ENCODE data around the gene DGKD. TPM values are rescaled to one million over a fixed set of nuclear protein-coding genes. Genes with fewer than 3 reads are reported as not detected.
"Not testable (repeated sequence)": the region's sequence is repeated elsewhere in the genome, so short reads cannot be mapped to it uniquely, and the experiment has no call there.

The DGKD gene
- total and polyA plus RNA-seq, 4 donors, result 8.9 to 250 (median 68.3) TPM

DNA sequence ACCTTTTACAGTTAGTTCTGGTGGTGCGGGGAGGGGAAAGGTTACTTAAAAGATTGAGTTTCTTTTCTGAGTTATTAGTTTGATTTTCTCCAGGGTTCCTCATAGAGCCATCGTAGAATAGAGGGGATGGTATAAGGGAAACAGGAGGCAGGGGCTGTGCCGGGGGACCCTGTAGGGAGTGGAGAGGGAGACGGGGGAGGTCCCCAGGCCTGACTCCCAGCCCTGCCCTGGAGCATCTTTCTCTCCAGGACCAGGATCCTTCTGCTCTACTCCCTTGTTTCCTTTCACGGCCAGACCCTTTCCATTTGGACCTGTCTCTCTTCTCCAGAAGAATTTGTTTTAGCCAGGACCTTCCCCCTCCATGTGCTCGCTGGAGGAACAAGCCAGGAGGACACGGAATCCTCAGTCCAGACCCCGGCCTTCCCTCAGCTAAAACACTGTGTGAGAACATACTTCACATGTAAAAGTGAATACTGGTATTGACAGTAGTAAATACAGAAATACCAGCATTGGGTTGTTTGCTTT, 35.4 kb downstream of the DGKD start:
- H3K27ac ChIP-seq (ENCODE audit: low read depth in 1 of 2, low read length in 2 of 2), result no peak overlapping the region

GRCh38 chr2:233395687-233396086, 41.4 kb downstream of the DGKD start:
- Histone ChIP-seq H3K27me3 (ENCODE audit: control insufficient read depth in 1 of 2, insufficient read depth in 2 of 2, low read length in 1 of 2) (no peaks in the 10 kb centered on the region), H3K4me3 (ENCODE audit: low read length in 2 of 2) (no peak overlapping the region), H3K27ac (ENCODE audit: low read depth in 1 of 2, low read length in 2 of 2) (no peak overlapping the region), H3K4me1 (ENCODE audit: control insufficient read depth in 1 of 2, insufficient read depth in 2 of 2, low read length in 2 of 2) (no peaks in the 10 kb centered on the region), H3K36me3 (ENCODE audit: control insufficient read depth in 1 of 2, insufficient read depth in 2 of 2, low read length in 1 of 2) (no peaks in the 10 kb centered on the region), H3K9me3 (ENCODE audit: control insufficient read depth, low read length) (no peaks in the 10 kb centered on the region)
- ATAC-seq (ENCODE audit: low FRiP score) (no peak), DNase-seq (no peak)
- intact Hi-C loops (cut with DNase I), result no loop called here
- WGBS, 2 donors, result 90 to 96% methylated on average over 7 of the region's 7 CpGs

More for the DNA sequence above, 35.4 kb downstream of the DGKD start:
- WGBS, 2 donors, result 70 to 82% methylated on average over 8 of the region's 8 CpGs
- Histone ChIP-seq H3K36me3 (ENCODE audit: control insufficient read depth in 1 of 2, insufficient read depth in 2 of 2, low read length in 1 of 2) (no peaks in the 10 kb centered on the region), H3K27me3 (ENCODE audit: control insufficient read depth in 1 of 2, insufficient read depth in 2 of 2, low read length in 1 of 2) (no peaks in the 10 kb centered on the region), H3K9me3 (ENCODE audit: control insufficient read depth, low read length) (no peaks in the 10 kb centered on the region), H3K4me1 (ENCODE audit: control insufficient read depth in 1 of 2, insufficient read depth in 2 of 2, low read length in 2 of 2) (no peaks in the 10 kb centered on the region), H3K4me3 (ENCODE audit: low read length in 2 of 2) (no peak overlapping the region)
- intact Hi-C loops (cut with DNase I), result loop anchor here in 1 of 2 donors (5.0 kb wide), 1 partner anchor 37 kb away; the partner anchor contains the start of gene DGKD
- DNase-seq (no peak), ATAC-seq (ENCODE audit: low FRiP score) (no peak)

GRCh38 chr2:233396726-233397665, 42.7 kb downstream of the DGKD start:
- DNase-seq; H3K27me3 ChIP-seq (ENCODE audit: control insufficient read depth in 1 of 2, insufficient read depth in 2 of 2, low read length in 1 of 2); H3K4me1 ChIP-seq (ENCODE audit: control insufficient read depth in 1 of 2, insufficient read depth in 2 of 2, low read length in 2 of 2); intact Hi-C loops (cut with DNase I); ATAC-seq (ENCODE audit: low FRiP score); H3K4me3 ChIP-seq (ENCODE audit: low read length in 2 of 2); H3K9me3 ChIP-seq (ENCODE audit: control insufficient read depth, low read length); H3K27ac ChIP-seq (ENCODE audit: low read depth in 1 of 2, low read length in 2 of 2); H3K36me3 ChIP-seq (ENCODE audit: control insufficient read depth in 1 of 2, insufficient read depth in 2 of 2, low read length in 1 of 2): not testable (repeated sequence)
- WGBS, 2 donors, result 89 to 93% methylated on average over 11 to 12 of the region's 12 CpGs

- intact Hi-C loops (cut with DNase I), result loop anchor here in 1 of 2 donors (5.0 kb wide), 1 partner anchor 48 kb away; no protein-coding TSS in a partner anchor
- ATAC-seq (ENCODE audit: low FRiP score), result peak; percentile 54
These were observed 45.3 kb downstream of the DGKD start for GRCh38 chr2:233399306-233400225.

GRCh38 chr2:233400341-233400740, 46.0 kb downstream of the DGKD start:
- H3K27ac ChIP-seq (ENCODE audit: low read depth in 1 of 2, low read length in 2 of 2), result no peak overlapping the region
- 77 to 85% methylated on average over 6 of the region's 6 CpGs for WGBS, 2 donors
- intact Hi-C loops (cut with DNase I), result loop anchor here in 1 of 2 donors (5.0 kb wide), 1 partner anchor 47 kb away; no protein-coding TSS in a partner anchor
- DNase-seq (no peak), ATAC-seq (ENCODE audit: low FRiP score) (peak; percentile 29)
- no peaks in the 10 kb centered on the region for H3K27me3 ChIP-seq (ENCODE audit: control insufficient read depth in 1 of 2, insufficient read depth in 2 of 2, low read length in 1 of 2)
- no peaks in the 10 kb centered on the region for H3K36me3 ChIP-seq (ENCODE audit: control insufficient read depth in 1 of 2, insufficient read depth in 2 of 2, low read length in 1 of 2)
- no peaks in the 10 kb centered on the region for H3K9me3 ChIP-seq (ENCODE audit: control insufficient read depth, low read length)
- H3K4me1 ChIP-seq (ENCODE audit: control insufficient read depth in 1 of 2, insufficient read depth in 2 of 2, low read length in 2 of 2), result no peaks in the 10 kb centered on the region
- H3K4me3 ChIP-seq (ENCODE audit: low read length in 2 of 2), result no peak overlapping the region

More at GRCh38 chr2:233399306-233400225, 45.3 kb downstream of the DGKD start:
- no peaks in the 10 kb centered on the region for H3K27me3 ChIP-seq (ENCODE audit: control insufficient read depth in 1 of 2, insufficient read depth in 2 of 2, low read length in 1 of 2)
- 80 to 82% methylated on average over 8 of the region's 8 CpGs for WGBS, 2 donors
- no peaks in the 10 kb centered on the region for H3K4me1 ChIP-seq (ENCODE audit: control insufficient read depth in 1 of 2, insufficient read depth in 2 of 2, low read length in 2 of 2)
- H3K4me3 ChIP-seq (ENCODE audit: low read length in 2 of 2), result no peak overlapping the region
- no peaks in the 10 kb centered on the region for H3K36me3 ChIP-seq (ENCODE audit: control insufficient read depth in 1 of 2, insufficient read depth in 2 of 2, low read length in 1 of 2)
- no peak overlapping the region for H3K27ac ChIP-seq (ENCODE audit: low read depth in 1 of 2, low read length in 2 of 2)
- H3K9me3 ChIP-seq (ENCODE audit: control insufficient read depth, low read length), result no peaks in the 10 kb centered on the region
- DNase-seq, result no peak

DNA sequence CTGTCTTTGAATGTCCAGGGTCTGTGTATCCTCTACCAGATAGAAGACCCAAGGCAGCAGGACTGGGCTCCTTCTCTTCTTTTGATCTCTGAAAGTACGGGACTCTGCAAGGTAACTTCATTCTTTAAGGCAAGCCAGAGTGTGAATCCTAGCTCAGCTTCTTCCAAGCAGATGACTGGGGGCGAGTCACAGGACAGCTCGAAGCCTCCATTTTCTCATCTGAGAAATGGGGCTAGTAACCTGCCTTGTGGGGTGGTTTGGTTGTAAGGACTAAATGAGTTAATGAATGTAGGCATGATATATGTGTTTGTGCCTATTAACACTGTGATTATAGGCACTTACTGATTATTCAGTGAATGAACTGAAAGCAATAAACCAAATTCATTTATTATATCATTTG, 46.7 kb downstream of the DGKD start:
- Histone ChIP-seq H3K36me3 (ENCODE audit: control insufficient read depth in 1 of 2, insufficient read depth in 2 of 2, low read length in 1 of 2) (no peaks in the 10 kb centered on the region), H3K27me3 (ENCODE audit: control insufficient read depth in 1 of 2, insufficient read depth in 2 of 2, low read length in 1 of 2) (no peaks in the 10 kb centered on the region), H3K9me3 (ENCODE audit: control insufficient read depth, low read length) (no peaks in the 10 kb centered on the region), H3K27ac (ENCODE audit: low read depth in 1 of 2, low read length in 2 of 2) (no peak overlapping the region), H3K4me3 (ENCODE audit: low read length in 2 of 2) (no peak overlapping the region), H3K4me1 (ENCODE audit: control insufficient read depth in 1 of 2, insufficient read depth in 2 of 2, low read length in 2 of 2) (no peaks in the 10 kb centered on the region)
- intact Hi-C loops (cut with DNase I), result loop anchor here in 1 of 2 donors (5.0 kb wide), 1 partner anchor 46 kb away; no protein-coding TSS in a partner anchor
- DNase-seq (no peak), ATAC-seq (ENCODE audit: low FRiP score) (no peak)
- WGBS, 2 donors, result 96 to 99% methylated on average over 3 of the region's 3 CpGs

DNA sequence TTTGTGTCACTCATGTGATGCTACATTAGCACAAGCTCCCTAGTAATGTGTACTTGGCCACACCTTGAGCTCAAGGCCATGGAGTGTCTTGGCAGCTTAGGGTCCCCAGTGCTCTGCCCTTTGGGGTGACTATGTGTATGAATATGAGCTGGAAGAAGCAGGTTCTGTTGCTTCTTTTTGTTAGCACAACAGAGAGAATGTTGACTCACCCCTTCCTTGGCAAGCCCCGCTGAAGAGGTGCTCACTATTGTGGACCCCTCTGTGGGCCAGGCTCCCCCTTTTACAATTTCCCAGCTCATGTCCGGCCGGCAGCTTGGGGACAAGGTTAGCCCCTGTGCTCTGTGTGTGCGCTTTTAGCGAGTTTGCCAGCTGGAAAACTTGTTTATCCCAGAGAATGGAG, 48.1 kb downstream of the DGKD start:
- no peak overlapping the region for H3K27ac ChIP-seq (ENCODE audit: low read depth in 1 of 2, low read length in 2 of 2)
- DNase-seq (no peak), ATAC-seq (ENCODE audit: low FRiP score) (no peak)
- H3K4me1 ChIP-seq (ENCODE audit: control insufficient read depth in 1 of 2, insufficient read depth in 2 of 2, low read length in 2 of 2), result no peaks in the 10 kb centered on the region
- no peaks in the 10 kb centered on the region for H3K27me3 ChIP-seq (ENCODE audit: control insufficient read depth in 1 of 2, insufficient read depth in 2 of 2, low read length in 1 of 2)
- WGBS, 2 donors, result 87 to 90% methylated on average over 5 of the region's 5 CpGs
- intact Hi-C loops (cut with DNase I), result loop anchor here in 1 of 2 donors (5.0 kb wide), 1 partner anchor 45 kb away; no protein-coding TSS in a partner anchor
- no peaks in the 10 kb centered on the region for H3K9me3 ChIP-seq (ENCODE audit: control insufficient read depth, low read length)
- no peak overlapping the region for H3K4me3 ChIP-seq (ENCODE audit: low read length in 2 of 2)
- H3K36me3 ChIP-seq (ENCODE audit: control insufficient read depth in 1 of 2, insufficient read depth in 2 of 2, low read length in 1 of 2), result no peaks in the 10 kb centered on the region

- 86 to 88% methylated on average over 5 of the region's 5 CpGs for WGBS, 2 donors
- Histone ChIP-seq H3K9me3 (ENCODE audit: control insufficient read depth, low read length) (no peaks in the 10 kb centered on the region), H3K27me3 (ENCODE audit: control insufficient read depth in 1 of 2, insufficient read depth in 2 of 2, low read length in 1 of 2) (no peaks in the 10 kb centered on the region), H3K36me3 (ENCODE audit: control insufficient read depth in 1 of 2, insufficient read depth in 2 of 2, low read length in 1 of 2) (no peaks in the 10 kb centered on the region), H3K27ac (ENCODE audit: low read depth in 1 of 2, low read length in 2 of 2) (no peak overlapping the region), H3K4me1 (ENCODE audit: control insufficient read depth in 1 of 2, insufficient read depth in 2 of 2, low read length in 2 of 2) (no peaks in the 10 kb centered on the region), H3K4me3 (ENCODE audit: low read length in 2 of 2) (no peak overlapping the region)
- DNase-seq (no peak), ATAC-seq (ENCODE audit: low FRiP score) (no peak)
- intact Hi-C loops (cut with DNase I), result loop anchor here in 1 of 2 donors (5.0 kb wide), 1 partner anchor 45 kb away; no protein-coding TSS in a partner anchor
These were observed 48.5 kb downstream of the DGKD start for GRCh38 chr2:233402789-233403188.

Measured in aorta (tissue), 5 donors.